ENCODE measurements around the gene OPA1.

The OPA1 gene

GRCh38 chr3:193656445-193656844, 63.4 kb downstream of the OPA1 start:
- no peak for DNase-seq

- DNase-seq: no peak
These were observed 63.9 kb downstream of the OPA1 start for GRCh38 chr3:193656878-193657282.

- no peak for DNase-seq
These were observed 67.2 kb downstream of the OPA1 start for GRCh38 chr3:193660171-193660570.

GRCh38 chr3:193660698-193661411, 67.8 kb downstream of the OPA1 start:
- DNase-seq: no peak

GRCh38 chr3:193662757-193663322, 69.8 kb downstream of the OPA1 start:
- DNase-seq: no peak

GRCh38 chr3:193665370-193665989, 72.5 kb downstream of the OPA1 start:
- no peak for DNase-seq

- DNase-seq: no peak
These were observed 80.8 kb downstream of the OPA1 start for GRCh38 chr3:193673845-193674244.

- no peak for DNase-seq
These were observed 81.7 kb downstream of the OPA1 start for GRCh38 chr3:193674714-193675113.

- no peak for DNase-seq
These were observed 84.7 kb downstream of the OPA1 start for GRCh38 chr3:193677734-193678133.

GRCh38 chr3:193680220-193680619, 87.2 kb downstream of the OPA1 start:
- DNase-seq: no peak

- no peak for DNase-seq
These were observed 88.6 kb downstream of the OPA1 start for GRCh38 chr3:193681631-193682030.

GRCh38 chr3:193686665-193687483, 93.9 kb downstream of the OPA1 start:
- no peak for DNase-seq

- DNase-seq: no peak
These were observed 96.1 kb downstream of the OPA1 start for GRCh38 chr3:193688834-193689714.

- DNase-seq: no peak
These were observed 100.8 kb downstream of the OPA1 start for GRCh38 chr3:193693774-193694173.

- DNase-seq: no peak
These were observed 109.1 kb downstream of the OPA1 start for GRCh38 chr3:193701953-193702635.

- no peak for DNase-seq
These were observed 110.0 kb downstream of the OPA1 start for GRCh38 chr3:193702967-193703366.

GRCh38 chr3:193704431-193704830, 111.4 kb downstream of the OPA1 start:
- DNase-seq: no peak

- DNase-seq: no peak
These were observed 115.3 kb downstream of the OPA1 start for GRCh38 chr3:193708270-193708669.

- no peak for DNase-seq
These were observed 117.5 kb downstream of the OPA1 start for GRCh38 chr3:193710286-193711165.

- DNase-seq: no peak
These were observed 118.1 kb downstream of the OPA1 start for GRCh38 chr3:193711166-193711485.

GRCh38 chr3:193711523-193711963, 118.5 kb downstream of the OPA1 start:
- no peak for DNase-seq
